Measurements from ENCODE around the gene TOP1.
A peak's percentile ranks its signal among the peaks of the same experiment; 100 is the strongest.

Gene TOP1

DNA sequence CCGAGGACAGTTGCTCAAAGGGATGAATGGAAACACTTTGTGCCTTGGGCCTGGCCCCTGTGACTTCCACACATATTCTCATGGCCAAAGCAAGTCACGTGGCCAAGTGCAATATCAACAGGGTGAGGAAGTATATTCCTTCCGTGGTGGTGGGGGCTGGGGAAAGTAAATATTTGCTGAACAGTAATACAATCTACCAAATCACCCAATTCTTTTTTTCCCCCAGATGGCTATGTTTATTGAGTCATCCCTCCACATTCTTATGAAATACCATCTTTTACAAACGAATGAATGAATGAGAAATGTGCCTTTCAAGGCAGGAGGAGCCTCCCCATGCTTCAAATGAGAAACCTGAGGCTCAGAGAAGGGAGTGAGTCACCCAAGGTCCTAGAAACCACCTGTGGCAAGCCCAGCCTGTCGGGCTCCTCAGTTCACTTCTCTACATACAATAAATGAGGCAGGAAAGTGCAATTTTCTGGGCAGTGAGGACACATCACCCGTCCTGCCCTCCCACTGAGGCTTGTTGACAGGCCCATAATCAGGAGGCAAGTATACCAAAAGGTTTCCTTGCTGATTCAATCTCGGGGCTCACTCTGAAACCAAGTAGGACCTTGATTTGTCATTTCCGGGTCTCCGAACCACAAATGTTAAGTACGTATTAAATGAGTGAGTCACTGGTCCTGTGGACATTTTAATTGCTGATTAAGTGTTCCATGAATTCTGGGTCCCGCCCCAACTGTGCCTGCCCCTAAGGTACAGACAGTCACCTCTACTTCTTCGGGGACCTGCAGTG is 25.3 kb upstream of the TOP1 start (continued):
- TF ChIP-seq ZNF596 (tag by site-specific recombination; IDR thresholded peaks at IDR 0.05): no peak
- TF ChIP-seq ZNF629 (tag by site-specific recombination; IDR thresholded peaks at IDR 0.05): peak; percentile 93
- TF ChIP-seq ZNF174 (tag by site-specific recombination; IDR thresholded peaks at IDR 0.05): no peak
- peak; percentile 48; the same call in 1 of the 2 replicates for TF ChIP-seq KLF16 (tag by site-specific recombination; IDR thresholded peaks at IDR 0.05)
- TF ChIP-seq ZNF324 (tag by site-specific recombination; IDR thresholded peaks at IDR 0.05): peak; percentile 85; the same call in 1 of the 2 replicates
- TF ChIP-seq, protein P1, sequence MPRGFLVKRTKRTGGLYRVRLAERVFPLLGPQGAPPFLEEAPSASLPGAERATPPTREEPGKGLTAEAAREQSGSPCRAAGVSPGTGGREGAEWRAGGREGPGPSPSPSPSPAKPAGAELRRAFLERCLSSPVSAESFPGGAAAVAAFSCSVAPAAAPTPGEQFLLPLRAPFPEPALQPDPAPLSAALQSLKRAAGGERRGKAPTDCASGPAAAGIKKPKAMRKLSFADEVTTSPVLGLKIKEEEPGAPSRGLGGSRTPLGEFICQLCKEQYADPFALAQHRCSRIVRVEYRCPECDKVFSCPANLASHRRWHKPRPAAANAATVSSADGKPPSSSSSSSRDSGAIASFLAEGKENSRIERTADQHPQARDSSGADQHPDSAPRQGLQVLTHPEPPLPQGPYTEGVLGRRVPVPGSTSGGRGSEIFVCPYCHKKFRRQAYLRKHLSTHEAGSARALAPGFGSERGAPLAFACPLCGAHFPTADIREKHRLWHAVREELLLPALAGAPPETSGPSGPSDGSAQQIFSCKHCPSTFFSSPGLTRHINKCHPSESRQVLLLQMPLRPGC (tag by site-specific recombination; IDR thresholded peaks at IDR 0.05): peak; percentile 71
- TF ChIP-seq ZBTB20 (tag by site-specific recombination; IDR thresholded peaks at IDR 0.05): no peak
- peak; percentile 99 for TF ChIP-seq ZNF24 (tag by site-specific recombination; IDR thresholded peaks at IDR 0.05)
- peak; percentile 47 for TF ChIP-seq PATZ1 (tag by site-specific recombination; IDR thresholded peaks at IDR 0.05)
- TF ChIP-seq, protein P2, sequence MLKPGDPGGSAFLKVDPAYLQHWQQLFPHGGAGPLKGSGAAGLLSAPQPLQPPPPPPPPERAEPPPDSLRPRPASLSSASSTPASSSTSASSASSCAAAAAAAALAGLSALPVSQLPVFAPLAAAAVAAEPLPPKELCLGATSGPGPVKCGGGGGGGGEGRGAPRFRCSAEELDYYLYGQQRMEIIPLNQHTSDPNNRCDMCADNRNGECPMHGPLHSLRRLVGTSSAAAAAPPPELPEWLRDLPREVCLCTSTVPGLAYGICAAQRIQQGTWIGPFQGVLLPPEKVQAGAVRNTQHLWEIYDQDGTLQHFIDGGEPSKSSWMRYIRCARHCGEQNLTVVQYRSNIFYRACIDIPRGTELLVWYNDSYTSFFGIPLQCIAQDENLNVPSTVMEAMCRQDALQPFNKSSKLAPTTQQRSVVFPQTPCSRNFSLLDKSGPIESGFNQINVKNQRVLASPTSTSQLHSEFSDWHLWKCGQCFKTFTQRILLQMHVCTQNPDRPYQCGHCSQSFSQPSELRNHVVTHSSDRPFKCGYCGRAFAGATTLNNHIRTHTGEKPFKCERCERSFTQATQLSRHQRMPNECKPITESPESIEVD (tag by site-specific recombination; IDR thresholded peaks at IDR 0.05): peak; percentile 81
- TF ChIP-seq SCRT2 (tag by site-specific recombination; IDR thresholded peaks at IDR 0.05): peak; percentile 100
- peak; percentile 85 for TF ChIP-seq PRDM4 (tag by site-specific recombination; IDR thresholded peaks at IDR 0.05)
- peak; percentile 65; the same call in 1 of the 2 replicates for TF ChIP-seq ZNF561 (tag by site-specific recombination; IDR thresholded peaks at IDR 0.05; ENCODE audit: borderline replicate concordance)
- TF ChIP-seq, protein P3, sequence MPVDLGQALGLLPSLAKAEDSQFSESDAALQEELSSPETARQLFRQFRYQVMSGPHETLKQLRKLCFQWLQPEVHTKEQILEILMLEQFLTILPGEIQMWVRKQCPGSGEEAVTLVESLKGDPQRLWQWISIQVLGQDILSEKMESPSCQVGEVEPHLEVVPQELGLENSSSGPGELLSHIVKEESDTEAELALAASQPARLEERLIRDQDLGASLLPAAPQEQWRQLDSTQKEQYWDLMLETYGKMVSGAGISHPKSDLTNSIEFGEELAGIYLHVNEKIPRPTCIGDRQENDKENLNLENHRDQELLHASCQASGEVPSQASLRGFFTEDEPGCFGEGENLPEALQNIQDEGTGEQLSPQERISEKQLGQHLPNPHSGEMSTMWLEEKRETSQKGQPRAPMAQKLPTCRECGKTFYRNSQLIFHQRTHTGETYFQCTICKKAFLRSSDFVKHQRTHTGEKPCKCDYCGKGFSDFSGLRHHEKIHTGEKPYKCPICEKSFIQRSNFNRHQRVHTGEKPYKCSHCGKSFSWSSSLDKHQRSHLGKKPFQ (tag by site-specific recombination; IDR thresholded peaks at IDR 0.05): no peak
- TF ChIP-seq ZNF549 (tag by site-specific recombination; IDR thresholded peaks at IDR 0.05): no peak
- TF ChIP-seq KLF8 (tag by site-specific recombination; IDR thresholded peaks at IDR 0.05): peak; percentile 32
- TF ChIP-seq ZNF184 (tag by site-specific recombination; IDR thresholded peaks at IDR 0.05): 0 out of 2 replicates have a peak, but pooled peaks have one; percentile 61
- TF ChIP-seq SCRT1 (tag by site-specific recombination; IDR thresholded peaks at IDR 0.05; ENCODE audit: borderline replicate concordance): peak; percentile 84; the same call in 1 of the 2 replicates
- TF ChIP-seq ZNF2 (tag by site-specific recombination; IDR thresholded peaks at IDR 0.05): no peak
- peak; percentile 75; the same call in 1 of the 2 replicates for TF ChIP-seq ZNF558 (tag by site-specific recombination; IDR thresholded peaks at IDR 0.05)
- peak; percentile 76 for TF ChIP-seq ZNF394 (tag by site-specific recombination; IDR thresholded peaks at IDR 0.05; ENCODE audit: borderline replicate concordance)
- TF ChIP-seq ZNF621 (tag by site-specific recombination; IDR thresholded peaks at IDR 0.05): no peak
- TF ChIP-seq, protein P4, sequence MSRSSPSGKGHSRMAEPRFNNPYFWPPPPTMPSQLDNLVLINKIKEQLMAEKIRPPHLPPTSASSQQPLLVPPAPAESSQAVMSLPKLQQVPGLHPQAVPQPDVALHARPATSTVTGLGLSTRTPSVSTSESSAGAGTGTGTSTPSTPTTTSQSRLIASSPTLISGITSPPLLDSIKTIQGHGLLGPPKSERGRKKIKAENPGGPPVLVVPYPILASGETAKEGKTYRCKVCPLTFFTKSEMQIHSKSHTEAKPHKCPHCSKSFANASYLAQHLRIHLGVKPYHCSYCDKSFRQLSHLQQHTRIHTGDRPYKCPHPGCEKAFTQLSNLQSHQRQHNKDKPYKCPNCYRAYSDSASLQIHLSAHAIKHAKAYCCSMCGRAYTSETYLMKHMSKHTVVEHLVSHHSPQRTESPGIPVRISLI (tag by site-specific recombination; IDR thresholded peaks at IDR 0.05): no peak; the same call in 1 of the 2 replicates
- no peak for TF ChIP-seq ZNF423 (tag by site-specific recombination; IDR thresholded peaks at IDR 0.05)
- no peak for TF ChIP-seq ZNF623 (tag by site-specific recombination; IDR thresholded peaks at IDR 0.05)
- TF ChIP-seq ZNF354C (tag by site-specific recombination; IDR thresholded peaks at IDR 0.05; ENCODE audit: borderline replicate concordance, low read depth): no peak
- TF ChIP-seq ZBTB17 (tag by site-specific recombination; IDR thresholded peaks at IDR 0.05): peak; percentile 65

All from HEK293 (cell line).